ENCODE measurements around the gene OFD1. TPM values are rescaled to one million over a fixed set of nuclear protein-coding genes. Genes with fewer than 3 reads are reported as not detected.
A peak's percentile ranks its signal among the peaks of the same experiment; 100 is the strongest.

OFD1 gene
- total RNA-seq, 2 donors from 2014 or later: 25.9 to 29.7 TPM

GRCh38 chrX:13764765-13765164 lies 30.2 kb downstream of the OFD1 start:
- Mint-ChIP-seq H3K27me3 (ENCODE audit: insufficient read depth) (no peaks in the 10 kb centered on the region), H3K27ac (no peak overlapping the region), H3K4me1 (peaks cover 23% of the 10 kb centered on the region), H3K36me3 (ENCODE audit: low read depth) (peaks cover 58% of the 10 kb centered on the region), H3K9me3 (peaks cover 49% of the 10 kb centered on the region), H3K4me3 (no peak overlapping the region)
- H3K36me3 ChIP-seq (ENCODE audit: control insufficient read depth, insufficient read depth, low read length): peaks cover 41% of the 10 kb centered on the region
- WGBS, 2 experiments (ENCODE audit: insufficient coverage in 1 of 2, insufficient read length in 1 of 2): 54 to 58% methylated on average over 3 to 6 of the region's 6 CpGs
- peak; percentile 82 for DNase-seq
- TF ChIP-seq, protein P1, sequence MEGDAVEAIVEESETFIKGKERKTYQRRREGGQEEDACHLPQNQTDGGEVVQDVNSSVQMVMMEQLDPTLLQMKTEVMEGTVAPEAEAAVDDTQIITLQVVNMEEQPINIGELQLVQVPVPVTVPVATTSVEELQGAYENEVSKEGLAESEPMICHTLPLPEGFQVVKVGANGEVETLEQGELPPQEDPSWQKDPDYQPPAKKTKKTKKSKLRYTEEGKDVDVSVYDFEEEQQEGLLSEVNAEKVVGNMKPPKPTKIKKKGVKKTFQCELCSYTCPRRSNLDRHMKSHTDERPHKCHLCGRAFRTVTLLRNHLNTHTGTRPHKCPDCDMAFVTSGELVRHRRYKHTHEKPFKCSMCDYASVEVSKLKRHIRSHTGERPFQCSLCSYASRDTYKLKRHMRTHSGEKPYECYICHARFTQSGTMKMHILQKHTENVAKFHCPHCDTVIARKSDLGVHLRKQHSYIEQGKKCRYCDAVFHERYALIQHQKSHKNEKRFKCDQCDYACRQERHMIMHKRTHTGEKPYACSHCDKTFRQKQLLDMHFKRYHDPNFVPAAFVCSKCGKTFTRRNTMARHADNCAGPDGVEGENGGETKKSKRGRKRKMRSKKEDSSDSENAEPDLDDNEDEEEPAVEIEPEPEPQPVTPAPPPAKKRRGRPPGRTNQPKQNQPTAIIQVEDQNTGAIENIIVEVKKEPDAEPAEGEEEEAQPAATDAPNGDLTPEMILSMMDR (conservative IDR thresholded peaks at IDR 0.05): peak; percentile 72
- no peaks in the 10 kb centered on the region for H3K9me3 ChIP-seq (ENCODE audit: control insufficient read depth, low read length)
- no peaks in the 10 kb centered on the region for H3K27me3 ChIP-seq (ENCODE audit: control insufficient read depth, insufficient read depth, low read length, poor library complexity, severe bottlenecking)
- H3K4me3 ChIP-seq (ENCODE audit: low read length): no peak overlapping the region
- peak overlapping the region; percentile 66 for H3K27ac ChIP-seq (ENCODE audit: low read depth, low read length)
- no peak overlapping the region for H3K9ac ChIP-seq (ENCODE audit: extremely low read depth, low read length, poor library complexity, severe bottlenecking)
- H3K4me1 ChIP-seq (ENCODE audit: control insufficient read depth, insufficient read depth, low read length): no peaks in the 10 kb centered on the region

DNA sequence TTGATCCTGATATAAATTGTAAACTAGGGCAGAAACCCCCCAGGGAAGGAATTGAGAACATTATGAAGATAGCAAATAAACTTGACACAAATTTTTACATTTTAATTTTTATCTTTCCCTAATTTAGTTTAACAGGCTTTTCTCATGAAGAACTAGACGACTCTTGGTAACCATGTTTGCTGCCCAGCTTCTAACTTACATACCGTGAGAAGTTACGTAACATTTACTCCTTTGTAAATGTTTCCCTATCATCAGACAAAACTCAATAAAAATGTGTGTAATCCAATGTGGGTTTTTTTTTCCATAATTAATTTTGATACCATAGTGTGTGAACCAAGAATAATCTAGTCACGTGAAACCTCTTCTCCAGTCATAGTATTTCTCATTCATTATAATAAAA lies 34.4 kb downstream of the OFD1 start:
- peaks cover 60% of the 10 kb centered on the region for H3K36me3 ChIP-seq (ENCODE audit: control insufficient read depth, insufficient read depth, low read length)
- WGBS, 2 experiments (ENCODE audit: insufficient coverage in 1 of 2, insufficient read length in 1 of 2): 77 to 100% methylated on average over 1 of the region's 4 CpGs
- H3K4me3 Mint-ChIP-seq: no peak overlapping the region

GRCh38 chrX:13770013-13770535 lies 35.5 kb downstream of the OFD1 start:
- TF ChIP-seq, protein P1 (conservative IDR thresholded peaks at IDR 0.05): no peak
- H3K4me3 Mint-ChIP-seq: no peak overlapping the region
- H3K4me1 Mint-ChIP-seq: no peaks in the 10 kb centered on the region
- DNase-seq: no peak
- Histone ChIP-seq H3K36me3 (ENCODE audit: control insufficient read depth, insufficient read depth, low read length) (peaks cover 68% of the 10 kb centered on the region), H3K27ac (ENCODE audit: low read depth, low read length) (no peak overlapping the region), H3K4me3 (ENCODE audit: low read length) (no peak overlapping the region), H3K9ac (ENCODE audit: extremely low read depth, low read length, poor library complexity, severe bottlenecking) (no peak overlapping the region), H3K9me3 (ENCODE audit: control insufficient read depth, low read length) (no peaks in the 10 kb centered on the region), H3K27me3 (ENCODE audit: control insufficient read depth, insufficient read depth, low read length, poor library complexity, severe bottlenecking) (no peaks in the 10 kb centered on the region), H3K4me1 (ENCODE audit: control insufficient read depth, insufficient read depth, low read length) (no peaks in the 10 kb centered on the region)
- no peak overlapping the region for H3K27ac Mint-ChIP-seq
- no peaks in the 10 kb centered on the region for H3K27me3 Mint-ChIP-seq (ENCODE audit: insufficient read depth)
- H3K9me3 Mint-ChIP-seq: peaks cover 50% of the 10 kb centered on the region
- WGBS, 2 experiments (ENCODE audit: insufficient coverage in 1 of 2, insufficient read length in 1 of 2): 94% methylated on average over 3 of the region's 3 CpGs; no CpG with 5 or more reads in 1 of the 2 experiments
- H3K36me3 Mint-ChIP-seq (ENCODE audit: low read depth): peaks cover 56% of the 10 kb centered on the region

More for the DNA sequence above, 34.4 kb downstream of the OFD1 start:
- Histone ChIP-seq H3K4me1 (ENCODE audit: control insufficient read depth, insufficient read depth, low read length) (no peaks in the 10 kb centered on the region), H3K27ac (ENCODE audit: low read depth, low read length) (no peak overlapping the region), H3K27me3 (ENCODE audit: control insufficient read depth, insufficient read depth, low read length, poor library complexity, severe bottlenecking) (no peaks in the 10 kb centered on the region), H3K4me3 (ENCODE audit: low read length) (no peak overlapping the region), H3K9me3 (ENCODE audit: control insufficient read depth, low read length) (no peaks in the 10 kb centered on the region), H3K9ac (ENCODE audit: extremely low read depth, low read length, poor library complexity, severe bottlenecking) (no peak overlapping the region)
- peaks cover 51% of the 10 kb centered on the region for H3K36me3 Mint-ChIP-seq (ENCODE audit: low read depth)
- no peak overlapping the region for H3K27ac Mint-ChIP-seq
- H3K9me3 Mint-ChIP-seq: peaks cover 42% of the 10 kb centered on the region
- DNase-seq: no peak
- TF ChIP-seq, protein P1 (conservative IDR thresholded peaks at IDR 0.05): no peak
- peaks cover 6% of the 10 kb centered on the region for H3K4me1 Mint-ChIP-seq
- no peaks in the 10 kb centered on the region for H3K27me3 Mint-ChIP-seq (ENCODE audit: insufficient read depth)

Measured in endodermal cell (in vitro differentiated cells).